ENCODE data around the gene GREB1.

- TF ChIP-seq CTCF (IDR thresholded peaks at IDR 0.05): no peak
- no peak for TF ChIP-seq EZH2 (IDR thresholded peaks at IDR 0.05; ENCODE audit: borderline replicate concordance, insufficient read depth, low read depth, low read length, poor library complexity, severe bottlenecking)
Observed at GRCh38 chr2:11494310-11494709, 39.5 kb upstream of the GREB1 start.

Measured in B cell (primary cell).